ENCODE data around the gene TNK1.

The TNK1 gene

DNA sequence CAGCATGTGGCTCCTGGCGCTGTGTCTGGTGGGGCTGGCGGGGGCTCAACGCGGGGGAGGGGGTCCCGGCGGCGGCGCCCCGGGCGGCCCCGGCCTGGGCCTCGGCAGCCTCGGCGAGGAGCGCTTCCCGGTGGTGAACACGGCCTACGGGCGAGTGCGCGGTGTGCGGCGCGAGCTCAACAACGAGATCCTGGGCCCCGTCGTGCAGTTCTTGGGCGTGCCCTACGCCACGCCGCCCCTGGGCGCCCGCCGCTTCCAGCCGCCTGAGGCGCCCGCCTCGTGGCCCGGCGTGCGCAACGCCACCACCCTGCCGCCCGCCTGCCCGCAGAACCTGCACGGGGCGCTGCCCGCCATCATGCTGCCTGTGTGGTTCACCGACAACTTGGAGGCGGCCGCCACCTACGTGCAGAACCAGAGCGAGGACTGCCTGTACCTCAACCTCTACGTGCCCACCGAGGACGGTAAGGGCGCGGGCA, 27.4 kb downstream of the TNK1 start:
- FAIRE-seq: no peak
- no peak for DNase-seq (ENCODE audit: extremely low spot score, insufficient read length, low read depth)

GRCh38 chr17:7408863-7409262, 28.0 kb downstream of the TNK1 start:
- DNase-seq (ENCODE audit: extremely low spot score, insufficient read length, low read depth): no peak
- no peak for FAIRE-seq

GRCh38 chr17:7409716-7410115, 28.8 kb downstream of the TNK1 start:
- FAIRE-seq (no peak), DNase-seq (ENCODE audit: extremely low spot score, insufficient read length, low read depth) (no peak)

DNA sequence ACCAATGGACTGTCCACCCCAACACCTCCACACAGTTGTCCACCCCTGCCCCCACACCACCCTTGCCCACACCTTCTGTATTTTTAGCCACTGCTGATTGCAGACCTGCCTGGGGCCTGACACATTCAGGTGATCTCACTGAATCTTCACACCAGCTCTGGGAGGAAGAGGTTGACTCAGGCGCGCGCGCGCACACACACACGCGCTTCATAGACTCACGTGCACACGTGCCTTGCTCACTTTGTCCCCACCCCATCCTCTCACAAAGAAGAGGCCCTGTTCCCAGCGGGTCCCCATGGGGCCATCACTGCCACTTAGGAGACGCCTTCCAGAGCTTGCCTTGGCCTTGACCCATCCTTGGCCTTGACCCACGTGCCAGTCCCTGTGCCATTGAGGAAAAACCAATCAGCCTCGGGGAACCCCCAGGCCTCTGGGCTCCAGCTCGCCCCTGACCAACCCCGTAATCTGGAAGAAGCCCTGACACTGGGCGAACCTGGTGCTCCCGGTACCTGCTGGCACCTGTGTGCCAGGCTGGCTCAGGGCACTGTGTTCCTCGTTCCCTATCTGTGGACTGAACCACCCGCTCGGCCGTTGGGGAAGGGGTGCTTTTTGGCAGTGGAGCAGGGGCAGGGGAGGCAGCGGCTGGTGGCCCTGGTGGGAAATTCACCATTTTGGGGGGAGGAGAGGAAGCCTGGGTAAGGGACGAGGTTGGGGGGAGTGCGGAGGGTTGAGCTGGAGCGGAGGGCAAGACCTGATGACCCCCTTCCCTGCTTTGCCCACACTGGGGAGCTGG, 29.9 kb downstream of the TNK1 start:
- FAIRE-seq: no peak
- no peak for DNase-seq (ENCODE audit: extremely low spot score, insufficient read length, low read depth)

DNA sequence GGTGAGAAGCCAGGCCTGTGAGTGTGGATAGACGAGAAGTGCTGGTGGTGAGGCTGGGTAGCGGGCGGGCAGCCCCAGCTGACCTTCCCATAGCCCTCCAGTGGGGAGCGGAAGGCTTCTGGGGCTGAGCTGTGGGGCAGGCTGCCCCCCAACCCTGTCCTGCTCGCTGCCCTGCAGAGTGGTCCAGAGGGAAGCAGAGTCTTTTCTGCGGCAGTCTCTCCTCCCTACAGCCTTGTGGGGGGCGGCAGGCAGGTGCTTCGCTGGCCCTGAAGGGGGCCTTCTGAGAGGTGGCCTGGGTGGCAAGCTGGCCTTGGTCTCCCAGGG, 30.5 kb downstream of the TNK1 start:
- DNase-seq (ENCODE audit: extremely low spot score, insufficient read length, low read depth): no peak
- FAIRE-seq: no peak

- FAIRE-seq (no peak), DNase-seq (ENCODE audit: extremely low spot score, insufficient read length, low read depth) (no peak)
Observed at GRCh38 chr17:7413346-7413985, 32.6 kb downstream of the TNK1 start.

DNA sequence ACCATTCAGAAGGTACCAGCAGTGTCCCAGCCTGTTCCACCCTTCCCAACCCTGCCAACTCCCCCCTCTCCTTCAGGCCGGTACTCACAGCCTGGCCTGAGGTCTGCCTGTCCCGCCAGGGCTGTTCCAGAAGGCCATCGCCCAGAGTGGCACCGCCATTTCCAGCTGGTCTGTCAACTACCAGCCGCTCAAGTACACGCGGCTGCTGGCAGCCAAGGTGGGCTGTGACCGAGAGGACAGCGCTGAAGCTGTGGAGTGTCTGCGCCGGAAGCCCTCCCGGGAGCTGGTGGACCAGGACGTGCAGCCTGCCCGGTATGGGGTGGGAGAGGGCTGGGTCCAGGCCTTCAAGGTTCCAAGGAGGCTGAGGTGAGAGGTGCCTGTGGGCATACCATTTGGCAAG, 33.9 kb downstream of the TNK1 start:
- DNase-seq (ENCODE audit: extremely low spot score, insufficient read length, low read depth) (no peak), FAIRE-seq (no peak)

DNA sequence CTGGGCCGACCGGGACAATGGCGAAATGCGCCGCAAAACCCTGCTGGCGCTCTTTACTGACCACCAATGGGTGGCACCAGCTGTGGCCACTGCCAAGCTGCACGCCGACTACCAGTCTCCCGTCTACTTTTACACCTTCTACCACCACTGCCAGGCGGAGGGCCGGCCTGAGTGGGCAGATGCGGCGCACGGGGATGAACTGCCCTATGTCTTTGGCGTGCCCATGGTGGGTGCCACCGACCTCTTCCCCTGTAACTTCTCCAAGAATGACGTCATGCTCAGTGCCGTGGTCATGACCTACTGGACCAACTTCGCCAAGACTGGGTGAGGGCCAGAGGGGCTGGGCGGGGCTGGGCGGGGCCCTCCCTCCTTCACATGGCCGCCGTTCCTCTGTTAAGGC, 34.9 kb downstream of the TNK1 start:
- DNase-seq (ENCODE audit: extremely low spot score, insufficient read length, low read depth) (no peak), FAIRE-seq (no peak)

DNA sequence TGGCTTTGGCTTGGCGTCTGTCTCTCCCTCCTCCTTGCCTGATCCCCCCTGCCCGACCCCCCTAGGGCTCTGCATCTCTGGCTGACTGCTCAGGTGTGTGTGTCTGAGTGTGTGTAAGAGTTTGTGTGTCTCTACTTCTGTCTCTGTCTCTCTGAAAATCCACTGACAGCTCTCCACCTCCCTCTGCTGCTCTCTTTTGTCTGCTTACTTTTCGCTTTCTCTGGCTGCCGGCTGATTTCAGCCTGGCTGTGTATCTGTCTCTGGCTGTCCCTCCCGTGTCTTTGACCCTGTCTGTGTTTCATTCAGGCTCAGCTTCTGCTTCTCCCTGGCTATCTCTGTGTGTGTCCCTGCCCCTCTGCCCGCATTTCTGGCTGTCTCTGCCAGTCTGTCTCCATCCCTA, 35.4 kb downstream of the TNK1 start:
- peak; percentile 65 for FAIRE-seq
- DNase-seq (ENCODE audit: extremely low spot score, insufficient read length, low read depth): no peak

DNA sequence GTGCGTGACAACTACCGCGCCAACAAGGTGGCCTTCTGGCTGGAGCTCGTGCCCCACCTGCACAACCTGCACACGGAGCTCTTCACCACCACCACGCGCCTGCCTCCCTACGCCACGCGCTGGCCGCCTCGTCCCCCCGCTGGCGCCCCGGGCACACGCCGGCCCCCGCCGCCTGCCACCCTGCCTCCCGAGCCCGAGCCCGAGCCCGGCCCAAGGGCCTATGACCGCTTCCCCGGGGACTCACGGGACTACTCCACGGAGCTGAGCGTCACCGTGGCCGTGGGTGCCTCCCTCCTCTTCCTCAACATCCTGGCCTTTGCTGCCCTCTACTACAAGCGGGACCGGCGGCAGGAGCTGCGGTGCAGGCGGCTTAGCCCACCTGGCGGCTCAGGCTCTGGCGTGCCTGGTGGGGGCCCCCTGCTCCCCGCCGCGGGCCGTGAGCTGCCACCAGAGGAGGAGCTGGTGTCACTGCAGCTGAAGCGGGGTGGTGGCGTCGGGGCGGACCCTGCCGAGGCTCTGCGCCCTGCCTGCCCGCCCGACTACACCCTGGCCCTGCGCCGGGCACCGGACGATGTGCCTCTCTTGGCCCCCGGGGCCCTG, 36.3 kb downstream of the TNK1 start:
- DNase-seq (ENCODE audit: extremely low spot score, insufficient read length, low read depth): no peak
- no peak for FAIRE-seq

DNA sequence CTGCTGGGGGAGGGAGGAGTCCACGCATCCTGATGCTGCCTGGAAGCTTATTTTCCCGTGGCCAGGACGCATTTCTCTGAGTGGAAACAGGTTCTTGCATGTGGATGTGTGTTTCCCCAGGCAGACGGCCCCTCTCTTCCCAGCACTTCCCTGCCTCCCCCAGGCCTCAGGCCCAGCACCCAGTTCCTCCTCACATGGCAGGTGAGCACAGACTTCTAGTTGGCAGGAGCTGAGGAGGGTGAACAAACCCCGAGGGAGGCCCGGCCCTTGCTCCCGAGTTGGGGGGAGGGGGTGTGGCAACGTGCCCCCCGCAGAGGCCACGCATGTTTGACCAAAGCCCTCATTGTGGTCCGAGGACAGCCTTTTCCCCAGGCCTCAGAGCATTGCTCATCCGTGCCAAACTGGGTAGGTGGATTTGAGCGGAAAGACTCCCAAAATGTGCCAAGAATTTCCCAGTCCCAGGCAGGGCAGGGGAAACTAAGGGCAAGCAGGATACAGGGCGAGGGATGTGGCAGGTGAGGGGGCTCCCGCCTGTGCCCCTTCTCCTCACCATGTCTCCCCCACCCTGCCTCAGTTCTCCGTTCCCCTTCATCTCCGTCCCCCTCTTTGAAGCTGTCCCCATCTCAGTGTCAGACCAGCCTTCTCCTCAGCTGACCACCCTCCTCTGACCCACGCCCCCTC, 37.7 kb downstream of the TNK1 start:
- no peak for DNase-seq (ENCODE audit: extremely low spot score, insufficient read length, low read depth)
- FAIRE-seq: no peak

DNA sequence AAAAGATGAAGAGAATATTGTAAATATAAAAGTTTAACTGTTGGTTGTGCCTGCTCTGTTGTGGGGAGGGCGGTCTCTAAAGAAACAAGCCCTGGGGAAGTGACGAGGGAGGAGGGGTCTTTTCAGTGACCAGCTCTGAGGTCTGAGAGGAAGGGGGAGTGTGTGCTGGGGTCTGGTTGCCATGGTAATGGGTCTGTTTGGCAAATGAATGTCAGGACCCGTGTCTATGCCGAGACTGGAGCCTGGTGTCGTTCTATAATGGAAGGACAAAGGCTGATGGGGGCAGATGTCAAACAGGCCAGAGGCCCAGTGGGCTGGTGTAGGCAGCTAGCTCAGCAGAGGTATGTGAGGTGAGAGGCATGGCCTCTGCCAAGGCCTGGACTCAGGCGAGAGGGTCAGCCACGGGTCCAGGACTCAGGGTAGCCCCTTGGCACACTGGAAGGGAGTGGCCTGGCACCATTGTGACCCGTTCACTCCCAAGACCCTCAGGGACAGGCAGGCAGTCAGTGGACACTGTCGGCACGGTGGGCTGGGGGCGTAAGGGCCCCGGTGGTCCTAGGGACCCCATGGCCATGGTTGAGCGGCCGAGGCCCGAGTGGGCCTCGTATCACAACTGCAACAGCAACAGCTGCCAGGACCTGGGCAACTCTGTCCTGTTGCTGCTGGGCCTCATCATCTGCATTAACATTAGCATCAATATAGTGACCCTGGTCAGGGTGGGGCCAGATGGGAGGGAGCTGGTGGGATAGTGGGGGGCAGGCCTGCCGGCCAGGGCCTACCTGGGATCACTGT, 39.1 kb downstream of the TNK1 start, which contains the start of gene SPEM1:
TSS of gene SPEM1 (plus strand) at position 506 of the 792 bp plus-strand sequence. CDS start at position 567, 61 bp downstream.
- FAIRE-seq: no peak
- no peak for DNase-seq (ENCODE audit: extremely low spot score, insufficient read length, low read depth)

- no peak for FAIRE-seq
- DNase-seq (ENCODE audit: extremely low spot score, insufficient read length, low read depth): no peak
Observed at GRCh38 chr17:7421186-7421585, 40.3 kb downstream of the TNK1 start.

- FAIRE-seq: no peak
Observed at GRCh38 chr17:7423679-7424078, 42.8 kb downstream of the TNK1 start.

DNA sequence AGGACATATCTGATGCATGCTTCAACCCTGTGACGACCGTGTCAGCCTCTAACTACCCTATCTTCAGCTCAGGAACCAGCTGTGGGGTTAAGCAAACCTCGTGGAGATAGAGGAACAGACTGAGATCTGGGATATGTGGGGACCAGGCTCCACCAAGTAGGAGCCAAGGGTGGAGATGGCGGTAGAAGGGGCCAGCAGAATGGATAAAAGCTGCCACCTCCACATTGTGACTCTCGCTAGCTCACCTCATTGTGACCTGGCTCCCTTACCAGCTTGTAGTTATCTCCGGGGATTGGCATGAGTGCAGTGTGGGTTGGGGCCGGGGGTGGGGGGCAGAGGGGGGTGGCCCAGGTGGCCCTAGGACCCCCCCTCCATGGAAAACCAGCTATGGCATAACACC, 44.4 kb downstream of the TNK1 start, which contains the start of gene SPEM2:
TSS of gene SPEM2 (plus strand) at position 301 of the 400 bp plus-strand sequence. CDS start at position 374, 73 bp downstream.
- no peak for FAIRE-seq

More at GRCh38 chr17:7423679-7424078, 42.8 kb downstream of the TNK1 start:
- no peak for DNase-seq (ENCODE audit: extremely low spot score, insufficient read length, low read depth)

GRCh38 chr17:7425756-7426155, 44.9 kb downstream of the TNK1 start:
- DNase-seq (ENCODE audit: extremely low spot score, insufficient read length, low read depth) (no peak), FAIRE-seq (no peak)

More for the DNA sequence above, 44.4 kb downstream of the TNK1 start, which contains the start of gene SPEM2:
- DNase-seq (ENCODE audit: extremely low spot score, insufficient read length, low read depth): no peak

DNA sequence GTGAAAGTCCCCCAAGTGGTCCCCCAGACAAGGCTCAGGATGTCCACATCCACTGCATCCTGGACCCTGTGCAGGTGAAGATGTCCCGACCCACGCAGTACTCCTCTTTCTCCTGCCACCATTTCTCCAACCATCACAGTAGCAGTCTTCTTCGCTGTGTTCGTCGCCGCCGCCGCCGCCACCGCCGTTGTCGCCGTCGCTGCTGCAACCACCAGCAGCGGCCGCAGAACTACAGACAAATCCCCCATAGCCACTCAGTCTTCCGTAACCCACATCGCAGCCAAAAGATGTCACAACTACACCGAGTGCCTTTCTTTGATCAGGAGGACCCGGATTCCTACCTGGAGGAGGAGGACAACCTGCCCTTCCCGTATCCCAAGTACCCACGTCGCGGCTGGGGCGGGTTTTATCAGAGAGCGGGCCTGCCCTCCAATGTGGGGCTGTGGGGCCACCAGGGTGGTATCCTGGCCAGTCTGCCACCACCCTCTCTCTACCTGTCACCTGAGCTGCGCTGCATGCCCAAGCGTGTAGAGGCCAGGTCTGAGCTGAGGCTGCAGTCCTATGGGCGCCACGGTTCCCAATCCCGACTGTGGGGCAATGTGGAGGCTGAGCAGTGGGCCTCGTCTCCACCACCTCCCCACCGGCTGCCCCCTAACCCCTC, 45.4 kb downstream of the TNK1 start:
- FAIRE-seq (no peak), DNase-seq (ENCODE audit: extremely low spot score, insufficient read length, low read depth) (no peak)

DNA sequence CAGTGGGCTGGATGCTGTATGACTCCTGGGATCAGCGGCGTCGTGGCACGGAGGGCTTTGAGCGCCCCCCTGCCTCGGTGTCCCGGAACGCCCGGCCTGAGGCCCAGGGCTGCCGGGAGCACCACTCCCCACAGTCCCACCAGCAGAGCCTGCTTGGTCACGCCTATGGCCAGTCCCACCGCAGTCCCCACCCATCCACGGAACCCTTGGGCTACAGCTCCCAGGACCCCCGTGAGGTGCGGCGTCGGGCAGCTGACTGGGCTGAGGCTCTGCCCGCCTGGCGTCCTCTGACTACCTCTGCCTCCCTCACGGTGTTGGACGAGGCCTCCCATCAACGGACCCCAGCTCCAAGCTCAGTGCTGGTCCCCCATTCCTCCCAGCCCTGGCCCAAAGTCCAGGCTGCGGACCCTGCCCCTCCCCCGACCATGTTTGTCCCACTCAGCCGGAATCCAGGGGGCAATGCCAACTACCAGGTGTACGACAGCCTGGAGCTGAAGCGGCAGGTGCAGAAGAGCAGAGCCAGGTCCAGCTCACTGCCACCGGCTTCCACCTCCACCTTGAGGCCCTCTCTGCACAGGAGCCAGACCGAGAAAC, 46.1 kb downstream of the TNK1 start:
- FAIRE-seq (no peak), DNase-seq (ENCODE audit: extremely low spot score, insufficient read length, low read depth) (no peak)

- FAIRE-seq (no peak), DNase-seq (ENCODE audit: extremely low spot score, insufficient read length, low read depth) (no peak)
Observed at GRCh38 chr17:7427549-7427948, 46.7 kb downstream of the TNK1 start.
